ENCODE data around the gene NRBP1.
"Not testable (repeated sequence)": the region's sequence is repeated elsewhere in the genome, so short reads cannot be mapped to it uniquely, and the experiment has no call there.

The NRBP1 gene

DNA sequence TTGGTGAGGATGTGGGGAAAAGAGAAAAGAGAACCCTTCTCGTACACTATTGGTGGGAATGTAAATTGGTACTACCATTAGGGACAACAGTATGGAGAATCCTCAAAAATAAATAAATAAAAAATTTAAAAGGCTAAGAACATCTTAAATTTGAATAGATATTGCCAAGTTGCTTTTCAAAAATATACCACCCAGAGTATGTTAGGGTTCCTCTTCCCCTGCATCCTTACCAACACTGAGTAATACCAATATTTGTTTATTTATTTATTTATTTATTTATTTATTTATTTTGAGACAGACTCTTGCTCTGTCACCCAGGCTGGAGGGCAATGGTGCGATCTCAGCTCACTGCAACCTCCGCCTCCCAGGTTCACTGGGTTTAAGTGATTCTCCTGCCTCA, 5.5 kb upstream of the NRBP1 start:
- no peak for DNase-seq

GRCh38 chr2:27425039-27425438, 3.4 kb upstream of the NRBP1 start:
- DNase-seq, result not testable (repeated sequence)

DNA sequence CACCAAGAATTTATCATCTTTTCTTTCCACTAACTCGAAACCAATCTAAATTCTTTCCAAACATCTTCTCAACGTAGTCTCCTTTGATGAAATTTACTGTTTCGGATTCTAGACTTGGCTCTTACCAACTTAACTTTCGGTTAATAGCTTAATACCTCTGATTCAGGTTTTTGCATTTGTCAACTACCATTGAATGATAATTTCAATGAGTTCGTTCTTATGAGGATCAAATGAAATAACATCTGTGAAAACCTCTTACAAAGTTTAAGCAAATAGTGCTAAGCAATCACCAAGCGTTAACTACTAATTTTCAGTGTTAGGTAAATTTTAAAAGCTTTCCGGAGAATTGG, 593 bp upstream of the NRBP1 start:
- no peak for DNase-seq

GRCh38 chr2:27428978-27429541, 629 bp downstream of the NRBP1 start:
- peak; percentile 86 for DNase-seq

GRCh38 chr2:27431395-27431794, 3.0 kb downstream of the NRBP1 start:
- DNase-seq, result peak; percentile 46

GRCh38 chr2:27435628-27436027, 7.2 kb downstream of the NRBP1 start:
- no peak for DNase-seq

DNA sequence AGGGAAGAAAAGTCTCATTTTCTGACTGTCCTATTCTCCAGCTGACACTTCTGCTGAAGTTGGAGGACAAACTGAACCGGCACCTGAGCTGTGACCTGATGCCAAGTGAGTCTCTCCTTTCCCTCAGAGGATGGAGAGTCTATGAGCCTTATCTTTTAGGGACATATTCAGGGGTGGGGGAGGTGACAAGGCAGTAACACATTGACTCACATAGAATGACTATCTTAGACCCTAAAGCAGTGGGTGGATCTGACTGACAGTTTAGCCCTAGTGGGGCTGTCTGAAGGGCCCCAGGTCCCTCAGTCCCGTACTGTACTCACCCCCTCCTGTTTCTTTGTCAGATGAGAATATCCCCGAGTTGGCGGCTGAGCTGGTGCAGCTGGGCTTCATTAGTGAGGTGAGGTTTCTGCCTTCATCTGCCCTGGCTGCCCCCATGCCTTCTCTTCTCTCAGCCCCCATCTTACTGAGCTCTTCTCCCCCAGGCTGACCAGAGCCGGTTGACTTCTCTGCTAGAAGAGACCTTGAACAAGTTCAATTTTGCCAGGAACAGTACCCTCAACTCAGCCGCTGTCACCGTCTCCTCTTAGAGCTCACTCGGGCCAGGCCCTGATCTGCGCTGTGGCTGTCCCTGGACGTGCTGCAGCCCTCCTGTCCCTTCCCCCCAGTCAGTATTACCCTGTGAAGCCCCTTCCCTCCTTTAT, 12.9 kb downstream of the NRBP1 start:
- DNase-seq, result no peak

- DNase-seq, result no peak
Measured at GRCh38 chr2:27441958-27442919, 13.8 kb downstream of the NRBP1 start, which contains the start of gene KRTCAP3. KRTCAP3 (plus strand) TSS chr2:27442381; CDS start chr2:27442413, 32 bp downstream.

GRCh38 chr2:27442920-27443282, 14.5 kb downstream of the NRBP1 start:
- no peak for DNase-seq

- no peak for DNase-seq
Measured at GRCh38 chr2:27445155-27445554, 16.7 kb downstream of the NRBP1 start.

DNA sequence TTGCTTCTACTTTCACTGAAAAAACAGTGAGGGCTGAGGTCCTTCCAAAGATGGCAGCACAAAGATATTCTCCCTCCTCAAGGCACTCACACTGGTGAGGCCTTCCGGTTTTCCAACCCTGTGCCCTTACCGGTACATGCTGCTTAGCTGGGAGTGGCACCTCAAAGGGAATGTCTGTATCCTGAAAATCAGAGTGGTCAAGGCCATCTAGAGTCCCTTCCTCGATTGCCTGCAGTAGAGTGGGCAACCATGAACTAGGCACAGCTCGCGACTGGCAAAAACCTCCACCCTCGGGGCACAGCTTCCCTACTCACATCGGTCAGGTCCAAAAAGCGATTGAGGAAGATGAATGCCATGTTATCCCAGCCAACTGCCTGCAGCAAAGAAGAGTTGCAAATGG, 17.2 kb downstream of the NRBP1 start:
- DNase-seq, result no peak

GRCh38 chr2:27446057-27446456, 17.6 kb downstream of the NRBP1 start:
- no peak for DNase-seq

GRCh38 chr2:27448381-27448780, 19.9 kb downstream of the NRBP1 start:
- no peak for DNase-seq

- no peak for DNase-seq
Measured at GRCh38 chr2:27451095-27451494, 22.7 kb downstream of the NRBP1 start.

DNA sequence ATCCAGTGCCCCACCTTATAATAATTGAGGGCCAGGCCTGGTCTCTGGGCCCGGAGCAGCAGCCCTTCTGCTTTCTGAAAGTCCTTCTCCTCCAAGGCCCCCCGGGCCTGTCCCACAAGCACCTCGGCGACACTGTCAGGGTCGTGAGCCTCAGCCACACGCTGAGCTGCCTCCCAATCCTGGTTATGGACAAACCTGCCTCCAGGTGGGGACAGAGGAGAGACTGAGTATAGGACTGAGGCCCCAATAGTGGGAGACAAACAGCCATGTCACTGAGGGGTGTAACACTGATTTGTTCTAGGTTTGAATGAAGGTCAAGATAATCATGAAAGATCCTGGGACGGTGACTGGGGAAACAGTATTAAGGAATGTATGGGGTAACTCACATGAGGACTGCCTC, 25.5 kb downstream of the NRBP1 start:
- DNase-seq, result no peak

GRCh38 chr2:27461118-27461517, 32.7 kb downstream of the NRBP1 start:
- no peak for DNase-seq

DNA sequence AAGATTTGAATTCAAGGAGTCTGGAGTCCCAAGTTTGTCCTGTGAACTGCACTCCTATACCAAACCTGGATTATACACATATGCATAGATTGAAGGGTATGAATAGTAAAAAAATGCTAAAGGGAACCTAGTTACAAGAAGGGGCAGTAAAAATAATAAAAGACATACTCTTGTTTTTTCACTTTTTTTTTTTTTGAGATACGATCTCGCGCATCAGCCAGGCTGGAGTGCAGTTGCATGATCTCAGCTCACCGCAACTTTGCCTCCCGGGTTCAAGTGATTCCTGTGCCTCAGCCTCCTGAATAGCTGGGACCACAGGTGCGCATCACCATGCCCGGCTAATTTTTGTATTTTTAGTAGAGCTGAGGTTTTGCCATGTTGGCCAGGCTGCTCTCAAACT, 36.0 kb downstream of the NRBP1 start:
- no peak for DNase-seq

GRCh38 chr2:27471961-27472360, 43.5 kb downstream of the NRBP1 start:
- no peak for DNase-seq

GRCh38 chr2:27485496-27485895, 57.1 kb downstream of the NRBP1 start:
- no peak for DNase-seq

DNA sequence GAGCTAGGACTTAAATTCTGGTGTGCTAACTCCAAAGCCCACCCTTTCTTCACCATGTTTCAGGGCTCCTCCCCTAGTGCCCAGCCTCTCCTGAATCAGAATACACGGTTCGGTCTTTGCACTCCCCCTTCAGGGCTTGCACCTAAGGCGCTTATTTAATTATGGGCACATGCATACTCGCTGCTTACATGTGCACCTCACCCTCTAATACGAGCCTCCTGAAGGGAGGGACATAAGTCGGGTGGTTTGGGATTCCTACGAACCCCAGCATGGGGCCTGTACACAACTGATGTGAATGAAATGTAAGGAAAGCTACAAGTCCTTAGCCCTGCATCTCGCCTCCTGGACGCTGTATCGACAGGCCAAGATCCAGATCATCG, 60.7 kb downstream of the NRBP1 start:
- peak; percentile 22 for DNase-seq

- DNase-seq, result peak; percentile 98
Measured at GRCh38 chr2:27489498-27490397, 61.3 kb downstream of the NRBP1 start, which contains the start of gene IFT172. IFT172 (minus strand) TSS chr2:27489743; CDS start chr2:27489653, 90 bp downstream.

Measured in fibroblast of skin of right biceps (primary cell).